CD4-positive, alpha-beta T cell (primary cell): ENCODE results near the gene MYDGF. TPM values are rescaled to one million over a fixed set of nuclear protein-coding genes. Genes with fewer than 3 reads are reported as not detected.

Experiments
- ATAC-seq: fragments of 200-7000 bp; cut with Tn5 transposase; one replicate; pipeline ENCODE4 v1.10.0; 2022; ENCODE audit warnings: mild to moderate bottlenecking; ENCODE audit not compliant: poor library complexity
- CTCF ChIA-PET: fragments of 350-600 bp; sonication (Branson Sonifier 250); formaldehyde crosslinking; loops from one replicate; lab custom pipeline; 2021; ENCODE audit warnings: antibody characterized with exemption, inconsistent platforms; lab: Charles Lee
- POLR2A ChIA-PET: fragments of 350-600 bp; sonication (Branson Sonifier 250); formaldehyde crosslinking; loops from one replicate; lab custom pipeline; 2021; ENCODE audit warnings: antibody characterized with exemption, inconsistent platforms; lab: Charles Lee
- DNase-seq, 14 experiments: peaks; one replicate each; pipeline ENCODE4 v3.0.0-alpha.2; 2013 to 2020; ENCODE audit warnings: mixed read lengths in 2 of 14
- H3K27ac ChIP-seq, 2 donors: one replicate each; pipeline versions ENCODE4 v1.5.1 to v1.7.0; 2013; ENCODE audit warnings: low read length in 2 of 2, low read depth in 1 of 2, mild to moderate bottlenecking in 1 of 2
- H3K27me3 ChIP-seq, 2 experiments: 1 replicate in 1 of 2; 2 replicates in 1 of 2; pipeline versions ENCODE4 v1.6.1 to v1.7.0; 2013; ENCODE audit warnings: low read length in 2 of 2, control low read depth in 1 of 2, mild to moderate bottlenecking in 1 of 2, moderate library complexity in 1 of 2; ENCODE audit not compliant: insufficient read depth in 2 of 2, control insufficient read depth in 1 of 2
- H3K36me3 ChIP-seq: one replicate; pipeline ENCODE4 v1.6.1; 2013; ENCODE audit warnings: low read length, control low read depth; ENCODE audit not compliant: insufficient read depth
- H3K4me1 ChIP-seq: one replicate; pipeline ENCODE4 v1.6.1; 2013; ENCODE audit warnings: low read length, control low read depth; ENCODE audit not compliant: insufficient read depth
- H3K4me3 ChIP-seq: one replicate; pipeline ENCODE4 v1.5.1; 2013; ENCODE audit warnings: mild to moderate bottlenecking, low read length, moderate library complexity
- H3K9me3 ChIP-seq, 2 experiments: 1 replicate in 1 of 2; 2 replicates in 1 of 2; pipeline versions ENCODE4 v1.6.1 to v1.7.0; 2013; ENCODE audit warnings: low read length in 2 of 2, mild to moderate bottlenecking in 2 of 2, control low read depth in 1 of 2, moderate library complexity in 1 of 2; ENCODE audit not compliant: control insufficient read depth in 1 of 2, insufficient read depth in 1 of 2
- H3K27ac Mint-ChIP-seq: one replicate; pipeline ENCODE4 v1.8.0; 2020; ENCODE audit warnings: mixed read lengths
- H3K27me3 Mint-ChIP-seq: one replicate; pipeline ENCODE4 v1.8.0; 2021; ENCODE audit warnings: mixed read lengths
- H3K36me3 Mint-ChIP-seq: one replicate; pipeline ENCODE4 v1.8.0; 2021; ENCODE audit warnings: low read depth, mixed read lengths
- H3K4me1 Mint-ChIP-seq: one replicate; pipeline ENCODE4 v1.8.0; 2021; ENCODE audit warnings: low read depth, mixed read lengths
- H3K4me3 Mint-ChIP-seq: one replicate; pipeline ENCODE4 v1.8.0; 2020; ENCODE audit warnings: mild to moderate bottlenecking, mixed read lengths
- H3K9me3 Mint-ChIP-seq: one replicate; pipeline ENCODE4 v1.8.0; 2020; ENCODE audit warnings: mixed read lengths
- intact Hi-C, 2 experiments: fragments of 100-400 bp; cut with DNase I in 1 of 2; cut with micrococcal nuclease in 1 of 2; formaldehyde crosslinking; loops; one replicate each; pipeline versions ENCODE4 v1.15.1 to v1.9.0; 2023 to 2025; cut with DNase I, micrococcal nuclease
- total RNA-seq, 174 experiments: library from RNA in 2 of 174; stranded (reverse) in 2 of 174; gene quantifications; one replicate each; pipeline ENCODE4 v1.2.3 and lab custom pipeline; 2021 to 2026
- TF ChIP-seq, protein P1 (sequence below): fragments of 200-600 bp; IDR thresholded peaks from one replicate; pipeline ENCODE4 v1.8.0; 2022; ENCODE audit warnings: antibody characterized with exemption, mild to moderate bottlenecking

The MYDGF gene
- total RNA-seq, 2 experiments from 2014 or later = 22.0 to 23.0 TPM

DNA sequence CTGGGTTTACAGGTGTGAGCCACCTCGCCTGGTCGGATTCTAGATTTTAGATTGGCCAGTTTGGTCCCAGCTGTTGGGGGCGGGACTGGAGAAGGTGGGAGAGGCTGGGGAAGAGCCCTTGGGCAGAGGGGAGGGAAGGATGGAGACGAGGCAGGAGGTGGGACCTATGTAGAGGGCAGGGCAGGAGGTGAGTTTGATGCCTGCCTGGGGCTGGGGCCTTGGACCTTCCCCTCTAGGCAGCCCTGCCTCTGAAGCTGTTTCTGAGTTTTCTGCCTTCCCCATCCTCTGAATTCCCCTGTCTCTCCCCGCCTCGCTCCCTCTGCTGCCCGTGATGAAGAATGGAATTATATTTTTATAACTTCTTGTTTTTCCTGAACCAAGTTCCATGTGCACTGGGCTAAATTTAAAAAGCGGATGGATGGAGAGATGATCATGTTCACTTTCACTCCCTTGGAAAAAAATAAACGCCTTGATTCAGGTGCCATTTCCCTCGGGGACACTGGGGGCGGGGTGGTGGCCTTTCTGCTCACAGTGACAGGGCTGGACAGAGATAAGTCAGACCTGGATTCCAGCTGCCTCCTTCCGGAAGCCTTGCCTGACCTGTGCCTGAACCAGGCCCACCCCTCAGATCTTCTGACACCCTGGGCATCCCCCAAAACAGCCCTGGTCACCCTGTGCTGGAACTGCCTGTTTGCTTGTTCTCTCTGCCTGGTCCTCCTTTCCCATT is 47.3 kb downstream of the MYDGF start:
- Histone ChIP-seq H3K36me3 (no peaks in the 10 kb centered on the region), H3K9me3 (no peaks in the 10 kb centered on the region), H3K27ac (no peak overlapping the region), H3K4me1 (no peaks in the 10 kb centered on the region), H3K4me3 (no peak overlapping the region), H3K27me3 (peaks cover 8 to 9% of the 10 kb centered on the region in 2 experiments)
- Mint-ChIP-seq H3K4me3 (no peak overlapping the region), H3K4me1 (no peaks in the 10 kb centered on the region), H3K27me3 (peaks cover 20% of the 10 kb centered on the region), H3K36me3 (no peaks in the 10 kb centered on the region), H3K27ac (no peak overlapping the region), H3K9me3 (no peaks in the 10 kb centered on the region)
- TF ChIP-seq, protein P1, sequence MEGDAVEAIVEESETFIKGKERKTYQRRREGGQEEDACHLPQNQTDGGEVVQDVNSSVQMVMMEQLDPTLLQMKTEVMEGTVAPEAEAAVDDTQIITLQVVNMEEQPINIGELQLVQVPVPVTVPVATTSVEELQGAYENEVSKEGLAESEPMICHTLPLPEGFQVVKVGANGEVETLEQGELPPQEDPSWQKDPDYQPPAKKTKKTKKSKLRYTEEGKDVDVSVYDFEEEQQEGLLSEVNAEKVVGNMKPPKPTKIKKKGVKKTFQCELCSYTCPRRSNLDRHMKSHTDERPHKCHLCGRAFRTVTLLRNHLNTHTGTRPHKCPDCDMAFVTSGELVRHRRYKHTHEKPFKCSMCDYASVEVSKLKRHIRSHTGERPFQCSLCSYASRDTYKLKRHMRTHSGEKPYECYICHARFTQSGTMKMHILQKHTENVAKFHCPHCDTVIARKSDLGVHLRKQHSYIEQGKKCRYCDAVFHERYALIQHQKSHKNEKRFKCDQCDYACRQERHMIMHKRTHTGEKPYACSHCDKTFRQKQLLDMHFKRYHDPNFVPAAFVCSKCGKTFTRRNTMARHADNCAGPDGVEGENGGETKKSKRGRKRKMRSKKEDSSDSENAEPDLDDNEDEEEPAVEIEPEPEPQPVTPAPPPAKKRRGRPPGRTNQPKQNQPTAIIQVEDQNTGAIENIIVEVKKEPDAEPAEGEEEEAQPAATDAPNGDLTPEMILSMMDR = no peak
- intact Hi-C loops = no loop called here
- ChIA-PET CTCF (no interaction called here), POLR2A (no interaction called here)
- DNase-seq (no peak), ATAC-seq (no peak)

DNA sequence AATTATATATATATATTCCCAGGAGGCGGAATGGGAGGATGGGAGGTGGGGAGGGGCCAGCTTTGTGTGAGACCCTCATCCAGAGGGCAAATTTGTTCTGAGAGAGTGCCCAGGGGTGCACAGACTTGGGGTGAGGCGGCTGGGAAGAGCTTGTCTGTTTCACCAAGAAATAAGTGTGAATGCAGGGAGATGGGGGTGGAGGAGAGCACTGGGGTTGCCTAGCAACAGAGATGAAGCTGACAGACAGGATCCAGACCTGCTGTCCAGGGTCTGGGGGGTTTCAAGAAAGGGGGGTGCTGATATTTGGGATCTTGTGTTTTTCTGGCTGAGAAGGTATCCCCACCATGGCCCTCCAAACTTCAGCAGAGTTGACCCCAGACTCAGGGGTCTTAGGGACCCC is 49.5 kb downstream of the MYDGF start:
- TF ChIP-seq, protein P1 = no peak
- ChIA-PET CTCF (no interaction called here), POLR2A (no interaction called here)
- no peaks in the 10 kb centered on the region for H3K4me1 ChIP-seq
- Mint-ChIP-seq H3K36me3 (no peaks in the 10 kb centered on the region), H3K4me1 (no peaks in the 10 kb centered on the region), H3K27ac (no peak overlapping the region), H3K9me3 (no peaks in the 10 kb centered on the region), H3K4me3 (no peak overlapping the region), H3K27me3 (peaks cover 29% of the 10 kb centered on the region)
- DNase-seq = no peak
- peaks cover 8 to 12% of the 10 kb centered on the region in 2 experiments for H3K27me3 ChIP-seq
- H3K9me3 ChIP-seq = no peaks in the 10 kb centered on the region
- no peak overlapping the region for H3K27ac ChIP-seq
- no peak overlapping the region for H3K4me3 ChIP-seq
- H3K36me3 ChIP-seq = no peaks in the 10 kb centered on the region
- no peak for ATAC-seq
- intact Hi-C loops = no loop called here

DNA sequence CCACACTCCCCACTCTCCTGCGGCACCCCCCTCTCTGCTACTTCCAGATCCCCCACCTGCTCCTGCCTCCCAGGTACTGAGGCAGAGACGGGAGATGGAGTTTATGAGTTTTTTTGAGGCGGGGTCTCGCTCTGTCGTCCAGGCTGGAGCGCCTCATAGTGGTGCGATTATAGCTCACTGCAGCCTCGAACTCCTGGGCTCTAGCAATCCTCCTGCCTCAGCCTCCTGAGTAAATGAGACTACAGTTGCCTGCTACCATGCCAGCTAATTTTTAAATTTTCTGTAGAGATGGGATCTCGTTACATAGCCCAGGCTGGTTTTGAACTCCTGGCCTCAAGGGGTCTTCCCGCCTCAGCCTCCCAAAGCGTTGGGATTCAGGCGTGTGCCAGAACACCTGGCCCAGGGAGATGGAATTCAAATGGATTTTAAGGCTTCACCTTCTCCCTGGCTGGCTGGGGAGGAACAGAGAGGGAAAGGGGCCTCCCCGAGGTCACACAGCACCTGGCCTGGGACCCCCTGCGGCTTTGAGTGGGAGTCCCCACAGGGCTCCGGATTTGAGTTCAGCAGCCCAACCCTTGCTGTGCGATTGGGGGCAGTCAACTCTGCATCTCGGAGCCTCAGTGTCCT is 50.4 kb downstream of the MYDGF start:
- DNase-seq = no peak
- Histone ChIP-seq H3K27me3 (peaks cover 8 to 12% of the 10 kb centered on the region in 2 experiments), H3K4me3 (no peak overlapping the region), H3K36me3 (no peaks in the 10 kb centered on the region), H3K4me1 (no peaks in the 10 kb centered on the region), H3K9me3 (no peaks in the 10 kb centered on the region), H3K27ac (no peak overlapping the region)
- POLR2A ChIA-PET = no interaction called here
- no peak for ATAC-seq
- CTCF ChIA-PET = no interaction called here
- no peaks in the 10 kb centered on the region for H3K36me3 Mint-ChIP-seq
- H3K27ac Mint-ChIP-seq = no peak overlapping the region
- TF ChIP-seq, protein P1 = no peak
- H3K27me3 Mint-ChIP-seq = peaks cover 30% of the 10 kb centered on the region
- no peaks in the 10 kb centered on the region for H3K4me1 Mint-ChIP-seq
- no peaks in the 10 kb centered on the region for H3K9me3 Mint-ChIP-seq
- intact Hi-C loops = no loop called here
- no peak overlapping the region for H3K4me3 Mint-ChIP-seq
